ENCODE measurements around the gene PLXNA2.

DNA sequence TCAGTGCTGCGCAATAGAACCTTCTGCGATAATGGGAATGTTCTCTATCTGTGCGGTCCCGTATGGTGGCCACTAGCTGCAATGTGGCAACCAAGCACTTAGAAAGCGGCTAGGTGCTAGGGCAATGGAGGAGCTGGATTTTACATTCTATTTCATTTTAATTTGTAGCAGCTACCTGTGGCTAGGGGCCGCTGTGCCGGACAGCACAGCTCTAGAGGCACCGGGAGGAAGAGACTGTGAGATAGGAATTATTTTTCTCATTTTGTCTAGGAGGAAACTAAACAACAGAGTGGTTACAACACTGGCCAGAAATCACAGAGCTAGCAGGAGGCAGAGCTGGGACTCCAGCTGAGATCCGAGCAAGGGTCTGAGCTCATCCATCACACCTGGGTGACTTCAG, 202.7 kb downstream of the PLXNA2 start:
- no peak for TF ChIP-seq CTCF (IDR thresholded peaks at IDR 0.05)
- no peak for TF ChIP-seq POLR2A (IDR thresholded peaks at IDR 0.05)
